Thoracic aorta (tissue), 2 donors: ENCODE results near the gene RAPH1. TPM values are rescaled to one million over a fixed set of nuclear protein-coding genes. Genes with fewer than 3 reads are reported as not detected.
"Not testable (repeated sequence)": the region's sequence is repeated elsewhere in the genome, so short reads cannot be mapped to it uniquely, and the experiment has no call there.

ENCODE experiments used
- ATAC-seq: fragments of 150-250 bp; one replicate; pipeline ENCODE4 v1.8.0; 2017; ENCODE audit warnings: low read depth; ENCODE audit not compliant: insufficient number of reproducible peaks, low FRiP score
- DNase-seq: peaks from one replicate; pipeline ENCODE4 v3.0.0-alpha.2; 2020; ENCODE audit warnings: low spot score
- H3K27ac ChIP-seq, 2 donors: fragments of 200-600 bp; sonication (generic); 1 replicate in 1 of 2; 2 replicates in 1 of 2; pipeline ENCODE4 v1.5.1; 2016; ENCODE audit warnings: mild to moderate bottlenecking in 2 of 2, moderate library complexity in 2 of 2
- H3K27me3 ChIP-seq: fragments of 200-600 bp; sonication (generic); replicated peaks from 2 replicates; pipeline ENCODE4 v1.6.0; 2016; ENCODE audit warnings: mild to moderate bottlenecking; ENCODE audit not compliant: insufficient read depth
- H3K36me3 ChIP-seq: fragments of 200-600 bp; sonication (generic); one replicate; pipeline ENCODE4 v1.5.1; 2016
- H3K4me1 ChIP-seq, 2 donors: fragments of 200-600 bp; sonication (generic); 1 replicate in 1 of 2; 2 replicates in 1 of 2; pipeline versions ENCODE4 v1.5.1 to v1.6.0; 2016; ENCODE audit warnings: low read depth in 2 of 2, mild to moderate bottlenecking in 1 of 2; ENCODE audit not compliant: control insufficient read depth in 1 of 2
- H3K4me3 ChIP-seq: fragments of 200-600 bp; sonication (generic); 2 replicates; pipeline ENCODE4 v1.5.1; 2016; ENCODE audit warnings: mild to moderate bottlenecking
- H3K9me3 ChIP-seq: fragments of 200-600 bp; sonication (generic); 2 replicates; pipeline ENCODE4 v1.5.1; 2016
- CTCF ChIP-seq: fragments of 200-600 bp; sonication (generic); IDR thresholded peaks from one replicate; pipeline ENCODE4 v1.5.1; 2019; ENCODE audit warnings: antibody characterized with exemption
- total RNA-seq, 2 donors: library from RNA; depleted of rRNA; stranded (reverse); fragments of >200 nt; gene quantifications; one replicate each; pipeline versions ENCODE4 v1.1.0 to v1.2.3, GENCODE V29; 2016

The RAPH1 gene
- total RNA-seq, 2 donors from 2014 or later, result 44.8 to 86.8 TPM

- Histone ChIP-seq H3K36me3 (no peaks in the 10 kb centered on the region), H3K27ac (no peak overlapping the region), H3K4me3 (no peak overlapping the region), H3K9me3 (no peaks in the 10 kb centered on the region), H3K4me1 (no peaks in the 10 kb centered on the region), H3K27me3 (no peaks in the 10 kb centered on the region)
- TF ChIP-seq CTCF, result no peak
- DNase-seq (no peak), ATAC-seq (no peak)
Measured at GRCh38 chr2:203376173-203376572, 158.9 kb downstream of the RAPH1 start.

DNA sequence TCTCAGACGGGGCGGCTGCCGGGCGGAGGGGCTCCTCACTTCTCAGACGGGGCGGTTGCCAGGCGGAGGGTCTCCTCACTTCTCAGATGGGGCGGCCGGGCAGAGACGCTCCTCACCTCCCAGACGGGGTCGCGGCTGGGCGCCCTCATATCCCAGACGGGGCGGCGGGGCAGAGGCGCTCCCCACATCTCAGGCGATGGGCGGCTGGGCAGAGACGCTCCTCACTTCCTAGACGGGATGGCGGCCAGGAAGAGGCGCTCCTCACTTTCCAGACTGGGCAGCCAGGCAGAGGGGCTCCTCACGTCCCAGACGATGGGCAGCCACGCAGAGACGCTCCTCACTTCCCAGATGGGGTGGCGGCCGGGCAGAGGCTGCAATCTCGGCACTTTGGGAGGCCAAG is 162.4 kb downstream of the RAPH1 start:
- not testable (repeated sequence) for H3K27ac ChIP-seq, ATAC-seq, H3K36me3 ChIP-seq, H3K9me3 ChIP-seq, H3K27me3 ChIP-seq, DNase-seq, H3K4me3 ChIP-seq
- H3K4me1 ChIP-seq, result peaks cover 6 to 11% of the 10 kb centered on the region in 2 donors

GRCh38 chr2:203366639-203367466 is 168.2 kb downstream of the RAPH1 start:
- Histone ChIP-seq H3K36me3 (no peaks in the 10 kb centered on the region), H3K4me1 (peaks cover 8 to 12% of the 10 kb centered on the region in 2 donors), H3K9me3 (no peaks in the 10 kb centered on the region), H3K27me3 (no peaks in the 10 kb centered on the region), H3K4me3 (no peak overlapping the region), H3K27ac (no peak overlapping the region)
- DNase-seq (no peak), ATAC-seq (no peak)
- TF ChIP-seq CTCF, result no peak

DNA sequence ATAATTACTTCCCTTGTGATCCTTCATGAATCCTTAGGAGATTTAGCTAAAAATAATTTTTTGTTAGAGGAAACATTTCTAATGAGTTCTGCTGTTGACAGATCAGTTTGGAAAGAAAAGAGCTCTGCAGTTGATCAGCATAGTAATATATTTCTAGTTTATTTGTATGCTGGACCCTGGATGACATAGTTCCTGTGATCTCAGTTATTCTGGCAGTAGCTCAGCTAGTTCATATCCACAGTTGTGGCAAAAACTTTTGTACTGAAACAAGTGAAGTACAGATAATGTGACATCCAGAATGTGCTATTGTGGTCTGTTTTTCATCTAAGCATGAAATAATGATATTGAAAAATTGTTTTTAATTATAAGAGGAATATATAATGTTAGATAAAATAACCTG is 173.2 kb downstream of the RAPH1 start:
- H3K9me3 ChIP-seq, result no peaks in the 10 kb centered on the region
- DNase-seq (no peak), ATAC-seq (no peak)
- H3K4me1 ChIP-seq, result peaks cover 4 to 12% of the 10 kb centered on the region in 2 donors
- no peaks in the 10 kb centered on the region for H3K36me3 ChIP-seq
- H3K27ac ChIP-seq, result peak overlapping the region in 1 of 2 donors; percentile 1
- no peak overlapping the region for H3K4me3 ChIP-seq
- TF ChIP-seq CTCF, result no peak
- H3K27me3 ChIP-seq, result no peaks in the 10 kb centered on the region

DNA sequence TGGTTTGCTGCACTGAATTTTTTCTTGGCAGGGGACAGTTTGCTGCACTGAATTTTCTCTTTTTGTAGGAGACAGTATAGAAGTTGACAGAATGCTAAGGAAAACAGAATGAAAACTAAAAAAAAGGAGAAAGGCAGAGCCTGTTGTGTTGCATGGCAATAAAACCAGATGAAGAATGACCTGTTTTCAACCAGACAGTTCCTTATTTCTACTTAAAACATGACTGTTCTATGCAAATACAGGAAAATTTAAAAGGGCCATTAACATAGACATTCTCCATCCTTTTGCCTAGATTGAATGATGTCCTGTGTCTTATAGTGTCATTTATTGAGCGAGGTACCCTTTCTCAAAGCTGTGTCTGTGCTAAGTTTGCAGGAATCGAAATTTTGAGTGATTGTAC is 173.6 kb downstream of the RAPH1 start:
- peak overlapping the region in 1 of 2 donors; percentile 1 for H3K27ac ChIP-seq
- peaks cover 4 to 12% of the 10 kb centered on the region in 2 donors for H3K4me1 ChIP-seq
- H3K4me3 ChIP-seq, result no peak overlapping the region
- no peak for ATAC-seq
- no peak for DNase-seq
- TF ChIP-seq CTCF, result no peak
- H3K36me3 ChIP-seq, result no peaks in the 10 kb centered on the region
- no peaks in the 10 kb centered on the region for H3K27me3 ChIP-seq
- no peaks in the 10 kb centered on the region for H3K9me3 ChIP-seq
